ENCODE data around the gene ZFAND2B. TPM values are rescaled to one million over a fixed set of nuclear protein-coding genes. Genes with fewer than 3 reads are reported as not detected.
"Not testable (repeated sequence)": the region's sequence is repeated elsewhere in the genome, so short reads cannot be mapped to it uniquely, and the experiment has no call there.

The ZFAND2B gene
- polyA plus RNA-seq, 1 donor (not counting 4 experiments of a cell fraction or from before 2014, with no cell fraction given): 23.2 TPM

- no peaks in the 10 kb centered on the region for H3K9me1 ChIP-seq (ENCODE audit: control insufficient read depth, extremely low read depth, insufficient read depth, low read length)
- TF ChIP-seq, protein P1, sequence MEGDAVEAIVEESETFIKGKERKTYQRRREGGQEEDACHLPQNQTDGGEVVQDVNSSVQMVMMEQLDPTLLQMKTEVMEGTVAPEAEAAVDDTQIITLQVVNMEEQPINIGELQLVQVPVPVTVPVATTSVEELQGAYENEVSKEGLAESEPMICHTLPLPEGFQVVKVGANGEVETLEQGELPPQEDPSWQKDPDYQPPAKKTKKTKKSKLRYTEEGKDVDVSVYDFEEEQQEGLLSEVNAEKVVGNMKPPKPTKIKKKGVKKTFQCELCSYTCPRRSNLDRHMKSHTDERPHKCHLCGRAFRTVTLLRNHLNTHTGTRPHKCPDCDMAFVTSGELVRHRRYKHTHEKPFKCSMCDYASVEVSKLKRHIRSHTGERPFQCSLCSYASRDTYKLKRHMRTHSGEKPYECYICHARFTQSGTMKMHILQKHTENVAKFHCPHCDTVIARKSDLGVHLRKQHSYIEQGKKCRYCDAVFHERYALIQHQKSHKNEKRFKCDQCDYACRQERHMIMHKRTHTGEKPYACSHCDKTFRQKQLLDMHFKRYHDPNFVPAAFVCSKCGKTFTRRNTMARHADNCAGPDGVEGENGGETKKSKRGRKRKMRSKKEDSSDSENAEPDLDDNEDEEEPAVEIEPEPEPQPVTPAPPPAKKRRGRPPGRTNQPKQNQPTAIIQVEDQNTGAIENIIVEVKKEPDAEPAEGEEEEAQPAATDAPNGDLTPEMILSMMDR (optimal IDR thresholded peaks at IDR 0.05 in 1 of 3, IDR thresholded peaks at IDR 0.05 in 1 of 3, conservative IDR thresholded peaks at IDR 0.05 in 1 of 3; ENCODE audit: extremely low read depth in 1 of 3, insufficient read depth in 2 of 3, low read length in 3 of 3): no peak
- no peak for TF ChIP-seq EZH2 (IDR thresholded peaks at IDR 0.05; ENCODE audit: low read length)
- DNase-seq (ENCODE audit: low read depth, low spot score) (no peak), FAIRE-seq (no peak)
- peak overlapping the region; percentile 92 for H2AFZ ChIP-seq (ENCODE audit: control insufficient read depth, low read length)
- peak overlapping the region; percentile 95 for H3K4me2 ChIP-seq (ENCODE audit: control insufficient read depth, extremely low read depth, insufficient read depth, low read depth, low read length)
- no peaks in the 10 kb centered on the region for H3K9me3 ChIP-seq (ENCODE audit: control insufficient read depth, low read depth, low read length)
- peaks cover 34% of the 10 kb centered on the region for H3K79me2 ChIP-seq (ENCODE audit: control insufficient read depth, insufficient read depth, low read length)
- peaks cover 33% of the 10 kb centered on the region for H3K4me1 ChIP-seq (ENCODE audit: control insufficient read depth, extremely low read depth, insufficient read depth, low read length)
- dilution Hi-C loops (cut with MboI; ENCODE audit: extremely low pct_ligation_motif_present, low sequenced_read_pairs): no loop called here
- H3K36me3 ChIP-seq (ENCODE audit: control insufficient read depth in 2 of 2, extremely low read depth in 1 of 2, insufficient read depth in 2 of 2, low read length in 2 of 2): peaks cover 18 to 24% of the 10 kb centered on the region in 2 experiments
- H4K20me1 ChIP-seq (ENCODE audit: control insufficient read depth, extremely low read depth, insufficient read depth, low read length): peaks cover 3% of the 10 kb centered on the region
- peak overlapping the region; percentile 74 to 92 (median 90) for H3K4me3 ChIP-seq (ENCODE audit: control insufficient read depth in 2 of 3, extremely low read depth in 1 of 3, insufficient read depth in 2 of 3, low read depth in 1 of 3, low read length in 3 of 3)
- H3K27me3 ChIP-seq (ENCODE audit: control insufficient read depth, extremely low read depth, insufficient read depth, low read length): peaks cover 4% of the 10 kb centered on the region
- peak overlapping the region; percentile 93 for H3K9ac ChIP-seq (ENCODE audit: control insufficient read depth, extremely low read depth, insufficient read depth, low read length)
- no peak overlapping the region for H3K27ac ChIP-seq (ENCODE audit: control insufficient read depth, insufficient read depth, low read length)
Observed at GRCh38 chr2:219254590-219255201, 48.1 kb downstream of the ZFAND2B start.

DNA sequence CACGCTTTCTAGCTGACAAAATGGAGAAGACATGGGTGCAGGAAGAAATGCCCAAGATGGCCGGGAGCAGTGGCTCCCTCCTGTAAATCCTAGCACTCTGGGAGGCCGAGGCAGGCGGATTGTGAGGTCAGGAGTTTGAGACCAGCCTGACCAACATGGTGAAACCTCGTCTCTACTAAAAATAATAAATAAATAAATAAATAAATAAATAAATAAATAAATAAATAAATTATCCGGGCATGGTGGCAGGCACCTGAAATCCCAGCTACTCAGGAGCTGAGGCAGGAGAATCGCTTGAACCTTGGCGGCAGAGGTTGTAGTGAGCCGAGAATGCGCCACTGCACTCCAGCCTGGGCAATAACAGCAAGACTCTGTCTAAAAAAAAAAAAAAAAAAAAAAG, 52.4 kb downstream of the ZFAND2B start:
- H3K79me2 ChIP-seq (ENCODE audit: control insufficient read depth, insufficient read depth, low read length); FAIRE-seq; H2AFZ ChIP-seq (ENCODE audit: control insufficient read depth, low read length); H3K27ac ChIP-seq (ENCODE audit: control insufficient read depth, insufficient read depth, low read length); H3K4me2 ChIP-seq (ENCODE audit: control insufficient read depth, extremely low read depth, insufficient read depth, low read depth, low read length); DNase-seq (ENCODE audit: low read depth, low spot score); H3K36me3 ChIP-seq (ENCODE audit: control insufficient read depth in 2 of 2, extremely low read depth in 1 of 2, insufficient read depth in 2 of 2, low read length in 2 of 2); H3K9me3 ChIP-seq (ENCODE audit: control insufficient read depth, low read depth, low read length); H3K9me1 ChIP-seq (ENCODE audit: control insufficient read depth, extremely low read depth, insufficient read depth, low read length); H3K4me3 ChIP-seq (ENCODE audit: control insufficient read depth in 2 of 3, extremely low read depth in 1 of 3, insufficient read depth in 2 of 3, low read depth in 1 of 3, low read length in 3 of 3); H4K20me1 ChIP-seq (ENCODE audit: control insufficient read depth, extremely low read depth, insufficient read depth, low read length); H3K27me3 ChIP-seq (ENCODE audit: control insufficient read depth, extremely low read depth, insufficient read depth, low read length); H3K9ac ChIP-seq (ENCODE audit: control insufficient read depth, extremely low read depth, insufficient read depth, low read length); dilution Hi-C loops (cut with MboI; ENCODE audit: extremely low pct_ligation_motif_present, low sequenced_read_pairs); H3K4me1 ChIP-seq (ENCODE audit: control insufficient read depth, extremely low read depth, insufficient read depth, low read length): not testable (repeated sequence)

Other genes starting within 250 kb of the ZFAND2B start
- 0.03 TPM in 2 of 3 replicates, not detected in the other for gene CDK5R2, start 247.1 kb upstream of the ZFAND2B start, polyA plus RNA-seq
- not detected in 3 replicates for gene FEV, start 221.6 kb upstream of the ZFAND2B start, polyA plus RNA-seq
- gene CRYBA2, start 213.4 kb upstream of the ZFAND2B start, polyA plus RNA-seq: not detected in 3 replicates
- gene CFAP65, start 165.3 kb upstream of the ZFAND2B start, polyA plus RNA-seq: not detected in 3 replicates
- gene IHH, start 145.9 kb upstream of the ZFAND2B start, polyA plus RNA-seq: not detected in 3 replicates
- gene NHEJ1, start 46.0 kb upstream of the ZFAND2B start, polyA plus RNA-seq: 11.0 to 16.0 TPM (median 13.1 TPM) in 3 replicates
- 0.48 to 2.4 TPM (median 1.4 TPM) in 3 replicates for gene SLC23A3, start 36.8 kb upstream of the ZFAND2B start, polyA plus RNA-seq
- gene CNPPD1, start 29.9 kb upstream of the ZFAND2B start, polyA plus RNA-seq: 26.1 to 32.2 TPM (median 29.1 TPM) in 3 replicates
- 45.8 to 54.9 TPM (median 51.3 TPM) in 3 replicates for gene RETREG2, start 28.5 kb upstream of the ZFAND2B start, polyA plus RNA-seq
- gene ABCB6, start 12.2 kb downstream of the ZFAND2B start, polyA plus RNA-seq: 6.1 to 11.0 TPM (median 10.5 TPM) in 3 replicates
- gene ATG9A, start 22.9 kb downstream of the ZFAND2B start, polyA plus RNA-seq: 54.2 to 60.6 TPM (median 58.8 TPM) in 3 replicates
- gene ANKZF1, start 23.0 kb downstream of the ZFAND2B start, polyA plus RNA-seq: 20.9 to 41.0 TPM (median 35.1 TPM) in 3 replicates
- gene GLB1L, start 38.7 kb downstream of the ZFAND2B start, polyA plus RNA-seq: 4.3 to 6.9 TPM (median 5.2 TPM) in 3 replicates
- 35.8 to 44.7 TPM (median 40.2 TPM) in 3 replicates for gene STK16, start 38.7 kb downstream of the ZFAND2B start, polyA plus RNA-seq
- gene TUBA4B, start 46.5 kb downstream of the ZFAND2B start, polyA plus RNA-seq: 0.08 TPM in 1 of 3 replicates, not detected in the others
- gene TUBA4A, start 47.1 kb downstream of the ZFAND2B start, polyA plus RNA-seq: 524 to 819 TPM (median 569 TPM) in 3 replicates
- gene DNAJB2, start 72.6 kb downstream of the ZFAND2B start, polyA plus RNA-seq: 35.4 to 75.5 TPM (median 51.7 TPM) in 3 replicates
- not detected in 3 replicates for gene PTPRN, start 102.6 kb downstream of the ZFAND2B start, polyA plus RNA-seq
- not detected in 3 replicates for gene RESP18, start 126.0 kb downstream of the ZFAND2B start, polyA plus RNA-seq
- gene DNPEP, start 181.1 kb downstream of the ZFAND2B start, polyA plus RNA-seq: 34.1 to 61.3 TPM (median 41.6 TPM) in 3 replicates
- gene DES, start 211.6 kb downstream of the ZFAND2B start, polyA plus RNA-seq: not detected in 3 replicates
- gene SPEG, start 228.1 kb downstream of the ZFAND2B start, polyA plus RNA-seq: 18.8 to 36.1 TPM (median 19.0 TPM) in 3 replicates